Measurements from ENCODE around the gene PLXNA2. TPM values are rescaled to one million over a fixed set of nuclear protein-coding genes. Genes with fewer than 3 reads are reported as not detected.

The PLXNA2 gene
- total RNA-seq, 1 donor from 2014 or later, result 0.82 TPM

GRCh38 chr1:208235982-208236761 is 8.0 kb downstream of the PLXNA2 start:
- intact Hi-C loops (cut with micrococcal nuclease), result no loop called here
- Mint-ChIP-seq H3K4me3 (peak overlapping the region; percentile 13), H3K4me1 (peaks cover 9% of the 10 kb centered on the region), H3K27ac (no peak overlapping the region), H3K36me3 (ENCODE audit: low read depth) (no peaks in the 10 kb centered on the region), H3K9me3 (no peaks in the 10 kb centered on the region), H3K27me3 (peaks cover 8% of the 10 kb centered on the region)
- DNase-seq, result no peak
- CTCF ChIA-PET, result interaction anchor here (1.0 kb wide), 1 partner anchor 8 kb away, joined by 4 read pairs; the partner anchor contains the start of gene PLXNA2
- no peak for ATAC-seq (ENCODE audit: low read depth)
- POLR2A ChIA-PET, result no interaction called here
- TF ChIP-seq CTCF (IDR thresholded peaks at IDR 0.05), result no peak

- DNase-seq, result no peak
- peaks cover 9% of the 10 kb centered on the region for H3K4me1 Mint-ChIP-seq
- H3K4me3 Mint-ChIP-seq, result no peak overlapping the region
- ATAC-seq (ENCODE audit: low read depth), result no peak
- intact Hi-C loops (cut with micrococcal nuclease), result no loop called here
- H3K27me3 Mint-ChIP-seq, result peaks cover 15% of the 10 kb centered on the region
- no peaks in the 10 kb centered on the region for H3K9me3 Mint-ChIP-seq
- TF ChIP-seq CTCF (IDR thresholded peaks at IDR 0.05), result no peak
- ChIA-PET POLR2A (no interaction called here), CTCF (interaction anchor here (1.0 kb wide), 1 partner anchor 9 kb away, joined by 4 read pairs; the partner anchor contains the start of gene PLXNA2)
- H3K27ac Mint-ChIP-seq, result no peak overlapping the region
- H3K36me3 Mint-ChIP-seq (ENCODE audit: low read depth), result no peaks in the 10 kb centered on the region
Measured at GRCh38 chr1:208235356-208235981, 8.7 kb downstream of the PLXNA2 start.

GRCh38 chr1:208234721-208235120 is 9.5 kb downstream of the PLXNA2 start:
- no peaks in the 10 kb centered on the region for H3K9me3 Mint-ChIP-seq

GRCh38 chr1:208233978-208234377 is 10.2 kb downstream of the PLXNA2 start:
- DNase-seq (no peak), ATAC-seq (ENCODE audit: low read depth) (no peak)
- H3K4me1 Mint-ChIP-seq, result peaks cover 9% of the 10 kb centered on the region
- H3K4me3 Mint-ChIP-seq, result no peak overlapping the region
- no peaks in the 10 kb centered on the region for H3K36me3 Mint-ChIP-seq (ENCODE audit: low read depth)
- no peaks in the 10 kb centered on the region for H3K9me3 Mint-ChIP-seq
- H3K27me3 Mint-ChIP-seq, result peaks cover 16% of the 10 kb centered on the region
- TF ChIP-seq CTCF (IDR thresholded peaks at IDR 0.05), result no peak
- ChIA-PET CTCF (no interaction called here), POLR2A (no interaction called here)
- intact Hi-C loops (cut with micrococcal nuclease), result no loop called here
- H3K27ac Mint-ChIP-seq, result no peak overlapping the region

More at GRCh38 chr1:208234721-208235120, 9.5 kb downstream of the PLXNA2 start:
- no peak for TF ChIP-seq CTCF (IDR thresholded peaks at IDR 0.05)
- peaks cover 9% of the 10 kb centered on the region for H3K4me1 Mint-ChIP-seq
- ATAC-seq (ENCODE audit: low read depth) (no peak), DNase-seq (no peak)
- peaks cover 16% of the 10 kb centered on the region for H3K27me3 Mint-ChIP-seq
- H3K27ac Mint-ChIP-seq, result no peak overlapping the region
- intact Hi-C loops (cut with micrococcal nuclease), result no loop called here
- H3K4me3 Mint-ChIP-seq, result no peak overlapping the region
- H3K36me3 Mint-ChIP-seq (ENCODE audit: low read depth), result no peaks in the 10 kb centered on the region
- POLR2A ChIA-PET, result no interaction called here
- CTCF ChIA-PET, result no interaction called here

- Mint-ChIP-seq H3K4me1 (peaks cover 9% of the 10 kb centered on the region), H3K4me3 (no peak overlapping the region), H3K27me3 (peaks cover 19% of the 10 kb centered on the region), H3K36me3 (ENCODE audit: low read depth) (no peaks in the 10 kb centered on the region), H3K27ac (no peak overlapping the region), H3K9me3 (no peaks in the 10 kb centered on the region)
- intact Hi-C loops (cut with micrococcal nuclease), result no loop called here
- POLR2A ChIA-PET, result no interaction called here
- ATAC-seq (ENCODE audit: low read depth) (no peak), DNase-seq (no peak)
- CTCF ChIA-PET, result interaction anchor here (1.4 kb wide), 1 partner anchor 12 kb away, joined by 5 read pairs; no protein-coding TSS in a partner anchor
- no peak for TF ChIP-seq CTCF (IDR thresholded peaks at IDR 0.05)
Measured at GRCh38 chr1:208233546-208233945, 10.6 kb downstream of the PLXNA2 start.

Data from activated B cell treated with CpG ODN at 0.5 μM for 24 hours (primary cell).